Measurements from ENCODE around the gene PLCD1.
"Not testable (repeated sequence)": the region's sequence is repeated elsewhere in the genome, so short reads cannot be mapped to it uniquely, and the experiment has no call there.

The PLCD1 gene

GRCh38 chr3:38036286-38036685 is 6.8 kb upstream of the PLCD1 start:
- DNase-seq, result no peak

GRCh38 chr3:38034335-38034734 is 4.9 kb upstream of the PLCD1 start:
- not testable (repeated sequence) for DNase-seq

DNA sequence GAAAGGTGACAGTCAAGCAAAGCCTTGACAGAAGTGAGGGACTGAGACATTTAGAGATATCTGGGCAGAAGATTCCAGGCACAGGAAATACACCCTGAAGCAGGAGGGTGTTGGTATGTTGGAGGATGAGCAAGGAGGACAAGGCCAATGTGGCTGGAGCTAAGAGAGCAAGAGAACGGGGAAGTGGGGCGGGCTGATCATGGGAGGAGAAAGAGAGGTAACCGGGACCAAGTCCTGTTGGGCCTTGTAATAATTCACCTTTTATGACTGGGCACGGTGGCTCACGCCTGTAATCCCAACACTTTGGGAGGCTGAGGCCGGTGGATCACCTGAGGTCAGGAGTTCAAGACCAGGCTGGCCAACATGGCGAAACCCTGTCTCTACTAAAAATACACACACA is 4.1 kb upstream of the PLCD1 start:
- not testable (repeated sequence) for DNase-seq

- no peak for DNase-seq
Observed at GRCh38 chr3:38032328-38032865, 3.0 kb upstream of the PLCD1 start.

DNA sequence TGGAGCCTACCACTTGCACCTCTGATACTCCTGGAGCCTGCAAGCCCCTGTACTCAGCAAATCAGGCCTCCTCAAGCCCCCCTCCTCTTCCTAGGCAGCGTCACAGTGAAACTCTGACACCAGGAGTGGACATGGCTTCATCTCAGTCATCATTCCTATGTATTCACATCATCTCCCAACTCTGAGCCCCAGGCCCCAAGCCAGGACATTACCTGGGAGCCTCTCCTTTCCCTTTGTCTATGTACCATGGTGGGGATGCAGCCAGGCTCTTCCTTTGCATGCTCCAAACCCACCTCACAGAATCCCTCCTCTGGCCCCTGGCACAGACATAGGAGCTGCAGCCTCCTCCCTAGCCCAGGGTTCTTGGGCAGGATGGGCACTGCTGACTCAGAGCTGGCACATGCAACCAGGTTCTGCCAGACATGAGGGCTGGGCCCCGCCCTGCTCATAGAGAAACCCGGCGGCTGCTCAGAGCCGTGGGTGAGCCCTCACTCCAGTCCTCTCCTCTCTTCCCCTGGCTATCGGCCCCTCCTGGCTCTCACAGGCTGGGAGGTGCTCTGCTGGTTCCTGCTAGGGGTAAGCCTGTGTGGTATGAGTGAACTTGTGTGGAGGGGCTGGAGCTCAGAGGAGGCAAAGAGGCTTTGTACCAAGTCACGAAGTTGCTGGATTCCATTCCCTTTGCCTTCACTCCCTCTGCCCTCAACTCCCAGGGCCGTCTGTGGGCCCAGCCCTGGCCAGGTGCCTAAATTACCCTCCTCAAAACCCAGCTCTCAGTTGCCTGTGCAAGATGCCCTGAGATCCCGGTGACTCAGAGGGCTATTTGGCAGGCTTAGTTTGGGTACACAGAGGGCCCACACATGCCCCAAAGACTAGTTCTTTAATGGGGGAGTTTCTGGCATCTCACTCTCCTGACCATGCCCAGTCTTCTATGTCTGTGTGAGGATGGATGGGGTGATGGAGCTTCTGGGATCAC is 1.9 kb upstream of the PLCD1 start:
- DNase-seq, result peak; percentile 60

DNA sequence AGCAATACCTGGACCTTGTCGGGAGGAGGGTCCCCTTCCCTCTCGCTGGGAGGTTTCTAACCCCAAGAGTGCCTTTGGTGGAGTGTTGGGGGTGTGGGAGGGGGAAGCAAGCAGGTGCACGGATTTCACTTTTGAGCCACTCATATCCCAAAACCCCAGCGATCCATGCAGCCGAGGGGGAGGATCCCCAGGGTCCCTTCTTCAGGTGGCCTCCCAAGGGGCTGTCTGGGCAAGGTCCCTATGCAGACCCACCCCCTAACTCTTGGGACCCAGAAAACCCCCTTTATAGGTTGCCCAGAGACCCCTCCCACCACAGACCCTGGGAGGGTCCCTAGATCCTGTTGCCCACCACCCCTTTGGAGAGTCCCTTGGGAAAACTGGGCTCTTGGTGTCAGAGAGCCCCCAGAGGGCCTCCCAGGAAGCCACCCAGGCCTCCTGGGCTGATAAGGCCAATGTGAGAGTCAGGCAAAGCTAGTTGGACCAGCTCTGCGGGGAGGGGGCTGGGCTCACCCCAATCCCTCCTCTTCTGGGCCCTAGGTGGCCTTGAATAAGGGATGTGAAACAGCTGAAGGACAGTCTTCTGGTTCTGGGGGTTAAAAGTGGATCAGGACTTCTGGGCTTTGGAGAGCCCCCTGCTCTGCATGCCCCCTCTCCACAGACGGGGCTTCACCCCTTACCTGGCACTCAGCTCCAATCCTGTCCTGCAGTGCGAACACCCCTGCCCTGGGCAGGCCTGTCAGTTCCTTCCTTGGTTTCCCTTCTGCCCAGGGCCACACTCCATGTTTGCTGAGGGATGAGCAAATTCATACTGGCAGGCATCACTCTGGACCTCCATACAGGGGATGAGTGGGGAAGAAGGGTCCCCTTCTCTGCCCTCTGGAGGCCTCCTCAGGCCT is 932 bp upstream of the PLCD1 start:
- no peak for DNase-seq

- DNase-seq, result no peak
Observed at GRCh38 chr3:38028621-38029361, 651 bp downstream of the PLCD1 start.

- no peak for DNase-seq
Observed at GRCh38 chr3:38027466-38028465, 1.7 kb downstream of the PLCD1 start.

- DNase-seq, result no peak
Observed at GRCh38 chr3:38026856-38027255, 2.6 kb downstream of the PLCD1 start.

GRCh38 chr3:38022896-38023709 is 6.3 kb downstream of the PLCD1 start:
- no peak for DNase-seq

GRCh38 chr3:38022301-38022700 is 7.1 kb downstream of the PLCD1 start:
- DNase-seq, result no peak

GRCh38 chr3:38021196-38021595 is 8.2 kb downstream of the PLCD1 start:
- no peak for DNase-seq

DNA sequence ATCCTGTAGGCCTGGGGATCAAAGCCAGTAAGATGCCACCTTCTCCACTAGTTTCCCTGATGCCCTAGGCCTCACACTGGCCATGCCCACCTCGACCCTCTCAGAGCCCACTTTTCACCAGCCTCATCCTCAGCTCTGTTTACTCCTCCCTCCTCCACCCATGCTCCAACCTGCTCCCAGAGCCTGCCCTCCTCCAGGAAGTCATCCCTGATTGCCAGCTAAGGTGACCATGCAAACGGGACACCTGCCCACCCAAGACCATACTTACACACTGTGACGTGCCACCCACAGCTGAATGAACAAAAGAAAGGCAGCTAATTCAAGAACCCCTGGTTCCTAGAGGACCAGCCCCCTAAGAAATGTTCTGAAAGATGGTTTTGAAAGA is 9.1 kb downstream of the PLCD1 start:
- DNase-seq, result no peak

- no peak for DNase-seq
Observed at GRCh38 chr3:38019658-38020341, 9.6 kb downstream of the PLCD1 start.

DNA sequence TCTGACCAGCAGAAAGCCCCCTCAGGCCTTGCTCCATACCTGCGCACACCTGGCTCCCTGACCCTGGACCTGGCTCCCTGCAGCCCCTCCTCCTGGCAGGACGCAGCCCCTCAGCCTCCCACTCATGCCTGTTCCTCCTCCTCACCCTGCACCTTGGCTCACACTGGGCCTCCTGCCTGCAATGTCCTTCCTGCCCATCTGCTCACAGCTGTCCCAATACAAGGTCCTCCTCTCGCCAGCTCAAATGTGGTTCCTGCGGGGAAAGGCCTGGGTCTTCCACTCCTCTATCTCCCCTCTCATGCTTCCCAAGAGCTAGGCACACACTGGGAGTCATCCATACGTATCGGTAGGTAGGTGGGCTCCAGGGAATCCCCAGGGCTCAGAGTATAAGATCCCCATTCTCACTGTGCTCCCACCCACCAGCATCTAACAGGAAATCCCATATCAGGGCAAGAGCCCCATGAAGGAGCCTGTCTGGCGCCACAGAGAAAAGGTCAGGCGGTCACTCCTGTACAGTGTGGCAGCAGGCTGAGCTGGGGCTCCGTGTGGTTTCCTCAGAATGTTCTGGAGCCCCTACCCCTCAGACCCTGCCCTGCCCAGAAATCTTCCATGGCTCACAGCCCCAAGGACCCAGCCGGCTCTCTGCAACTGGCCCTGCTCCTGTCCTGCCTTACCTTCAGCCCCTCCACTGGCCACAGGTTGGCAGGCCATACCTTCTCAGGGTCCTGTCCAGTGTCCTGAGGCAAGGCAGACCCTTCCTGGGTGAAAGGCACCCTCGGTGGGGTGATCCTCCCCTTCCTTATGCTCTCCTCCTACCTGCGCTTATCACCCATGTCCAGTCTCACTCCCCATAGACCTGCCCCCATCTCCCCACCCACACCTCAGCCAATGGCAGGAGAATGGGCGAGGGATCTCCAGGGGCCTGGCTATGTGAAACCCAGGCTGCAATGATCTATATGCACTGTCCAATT is 10.9 kb downstream of the PLCD1 start:
- no peak for DNase-seq

GRCh38 chr3:38017445-38018295 is 11.8 kb downstream of the PLCD1 start:
- DNase-seq, result no peak

DNA sequence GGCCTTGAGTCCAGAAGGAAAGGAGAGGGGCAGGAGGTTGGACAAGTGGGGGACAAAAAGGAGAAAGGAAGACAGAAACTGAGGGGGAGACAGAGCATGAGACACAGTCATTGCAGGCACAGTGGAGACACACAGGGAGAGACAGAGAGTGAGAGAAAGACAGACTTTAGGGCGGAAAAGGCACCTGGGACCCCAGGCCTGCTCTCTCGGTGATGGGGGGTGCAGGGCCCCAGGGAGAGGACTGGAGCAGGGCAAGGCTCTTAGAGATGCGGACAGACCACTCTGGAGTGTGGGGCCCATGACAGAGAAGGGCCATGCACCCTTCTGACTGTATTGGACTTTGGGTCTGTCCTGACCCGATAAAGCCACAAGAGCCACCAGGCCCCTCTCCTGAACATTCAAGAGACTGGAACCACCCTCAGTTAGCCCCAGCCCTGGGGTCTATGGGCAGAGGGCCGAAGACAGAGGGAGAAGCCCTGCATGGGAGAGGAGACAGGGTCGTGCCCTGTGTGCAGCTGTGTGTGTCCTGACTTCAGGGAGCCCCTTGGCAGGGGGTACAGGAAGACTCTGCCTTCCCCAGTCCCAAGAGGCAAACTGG is 12.5 kb downstream of the PLCD1 start:
- DNase-seq, result no peak

All from activated CD4-positive, alpha-beta T cell treated with anti-CD3 and anti-CD28 coated beads for 48 hours (primary cell).